ENCODE measurements around the gene TRERF1. TPM values are rescaled to one million over a fixed set of nuclear protein-coding genes. Genes with fewer than 3 reads are reported as not detected.

TRERF1 gene
- total RNA-seq, 4 donors from 2014 or later = 3.3 to 4.9 (median 3.8) TPM

- TF ChIP-seq CTCF (IDR thresholded peaks at IDR 0.05; ENCODE audit: low read depth) = no peak
Measured at GRCh38 chr6:42176981-42177380, 274.7 kb downstream of the TRERF1 start.

- no peak for TF ChIP-seq CTCF (IDR thresholded peaks at IDR 0.05; ENCODE audit: low read depth)
Measured at GRCh38 chr6:42175860-42176259, 275.9 kb downstream of the TRERF1 start.

Other genes with a start within 250 kb of the TRERF1 start
- gene MRPS10, start 234.1 kb downstream of the TRERF1 start, total RNA-seq = 10 to 100 TPM; 29.1 to 35.6 (median 31.9) TPM
- gene UBR2, start 112.1 kb upstream of the TRERF1 start, total RNA-seq = 10 to 100 TPM; 29.9 to 38.8 (median 36.4) TPM

Data from subcutaneous adipose tissue (tissue), 4 donors.